A673 (cell line): Measurements from ENCODE around the gene CCDC97. TPM values are rescaled to one million over a fixed set of nuclear protein-coding genes. Genes with fewer than 3 reads are reported as not detected.
A peak's percentile ranks its signal among the peaks of the same experiment; 100 is the strongest.

Source experiments
- BruUV-seq: library from RNA; stranded (reverse); fragments of 400-500 nt; replicated peaks from 2 replicates; lab custom pipeline; 2021; lab: Mats Ljungman, UMichigan
- CTCF ChIA-PET: fragments of 300-600 bp; sonication (Branson Sonifier 250); formaldehyde crosslinking; loops from one replicate; lab custom pipeline; 2022; ENCODE audit warnings: antibody characterized with exemption; lab: Charles Lee
- POLR2A ChIA-PET: fragments of 300-600 bp; sonication (Branson Sonifier 250); formaldehyde crosslinking; loops from one replicate; lab custom pipeline; 2022; ENCODE audit warnings: antibody characterized with exemption; ENCODE audit not compliant: low non-redundant PET; lab: Charles Lee
- DNase-seq: peaks from one replicate; pipeline ENCODE4 v3.0.0-alpha.2; 2015; ENCODE audit warnings: low spot score
- H3K27ac ChIP-seq: fragments of 200-600 bp; sonication (generic); 2 replicates; pipeline ENCODE4 v1.5.1; 2016; ENCODE audit warnings: mixed run types, low read depth, mild to moderate bottlenecking, mixed read lengths, antibody characterized with exemption, low read length; ENCODE audit not compliant: poor library complexity, severe bottlenecking
- H3K27me3 ChIP-seq: fragments of 200-600 bp; sonication (generic); replicated peaks from 2 replicates; pipeline ENCODE4 v1.6.1; 2017; ENCODE audit warnings: mixed run types, low read depth, mild to moderate bottlenecking, mixed read lengths, antibody characterized with exemption, low read length; ENCODE audit not compliant: insufficient read depth, poor library complexity
- H3K36me3 ChIP-seq: fragments of 200-600 bp; sonication (generic); 2 replicates; pipeline ENCODE4 v1.6.1; 2016; ENCODE audit warnings: mixed run types, mild to moderate bottlenecking, mixed read lengths, antibody characterized with exemption, low read length; ENCODE audit not compliant: insufficient read depth, poor library complexity, severe bottlenecking
- H3K4me1 ChIP-seq: fragments of 200-600 bp; sonication (generic); 2 replicates; pipeline ENCODE4 v1.6.1; 2017; ENCODE audit warnings: mixed run types, mild to moderate bottlenecking, mixed read lengths, antibody characterized with exemption, low read length; ENCODE audit not compliant: insufficient read depth, poor library complexity, severe bottlenecking
- H3K4me3 ChIP-seq: fragments of 200-600 bp; sonication (generic); 2 replicates; pipeline ENCODE4 v1.5.1; 2016; ENCODE audit warnings: low read depth, mixed run types, mild to moderate bottlenecking, mixed read lengths, low read length; ENCODE audit not compliant: poor library complexity, severe bottlenecking
- H3K9me3 ChIP-seq: fragments of 200-600 bp; sonication (generic); 2 replicates; pipeline ENCODE4 v1.6.1; 2016; ENCODE audit warnings: mixed run types, low read depth, mild to moderate bottlenecking, mixed read lengths, antibody characterized with exemption, low read length; ENCODE audit not compliant: poor library complexity, severe bottlenecking
- EZH2 ChIP-seq: fragments of 200-600 bp; sonication (generic); IDR thresholded peaks from 2 replicates; pipeline ENCODE4 v1.6.1; 2017; ENCODE audit warnings: borderline replicate concordance, low read depth, mild to moderate bottlenecking, mixed read lengths, antibody characterized with exemption, low read length; ENCODE audit not compliant: poor library complexity, severe bottlenecking
- intact Hi-C: fragments of 100-400 bp; cut with micrococcal nuclease; formaldehyde crosslinking; loops from one replicate; pipeline ENCODE4 v1.10.0; 2022; ENCODE audit not compliant: unreplicated experiment
- total RNA-seq: library from RNA; stranded (reverse); gene quantifications from 2 replicates; pipeline ENCODE4 v1.2.3, GENCODE V29; 2021
- TF ChIP-seq, protein P1 (sequence below): fragments of 300-800, 200-600 bp; sonication (generic); conservative IDR thresholded peaks from 2 replicates; pipeline ENCODE4 v1.5.1; 2017; ENCODE audit warnings: low read depth, mild to moderate bottlenecking, antibody characterized with exemption, low read length, moderate library complexity, mixed read lengths

CCDC97 gene
- total RNA-seq, 1 experiment from 2014 or later, result 40.8 TPM

GRCh38 chr19:41355802-41356201 lies 45.8 kb downstream of the CCDC97 start:
- no TSS peak for BruUV-seq
- Histone ChIP-seq H3K36me3 (no peaks in the 10 kb centered on the region), H3K9me3 (no peaks in the 10 kb centered on the region), H3K27me3 (no peaks in the 10 kb centered on the region), H3K4me1 (peaks cover 5% of the 10 kb centered on the region), H3K27ac (peak overlapping the region; percentile 22), H3K4me3 (no peak overlapping the region)
- intact Hi-C loops, result no loop called here
- no peak for DNase-seq
- ChIA-PET CTCF (no interaction called here), POLR2A (no interaction called here)
- TF ChIP-seq, protein P1, sequence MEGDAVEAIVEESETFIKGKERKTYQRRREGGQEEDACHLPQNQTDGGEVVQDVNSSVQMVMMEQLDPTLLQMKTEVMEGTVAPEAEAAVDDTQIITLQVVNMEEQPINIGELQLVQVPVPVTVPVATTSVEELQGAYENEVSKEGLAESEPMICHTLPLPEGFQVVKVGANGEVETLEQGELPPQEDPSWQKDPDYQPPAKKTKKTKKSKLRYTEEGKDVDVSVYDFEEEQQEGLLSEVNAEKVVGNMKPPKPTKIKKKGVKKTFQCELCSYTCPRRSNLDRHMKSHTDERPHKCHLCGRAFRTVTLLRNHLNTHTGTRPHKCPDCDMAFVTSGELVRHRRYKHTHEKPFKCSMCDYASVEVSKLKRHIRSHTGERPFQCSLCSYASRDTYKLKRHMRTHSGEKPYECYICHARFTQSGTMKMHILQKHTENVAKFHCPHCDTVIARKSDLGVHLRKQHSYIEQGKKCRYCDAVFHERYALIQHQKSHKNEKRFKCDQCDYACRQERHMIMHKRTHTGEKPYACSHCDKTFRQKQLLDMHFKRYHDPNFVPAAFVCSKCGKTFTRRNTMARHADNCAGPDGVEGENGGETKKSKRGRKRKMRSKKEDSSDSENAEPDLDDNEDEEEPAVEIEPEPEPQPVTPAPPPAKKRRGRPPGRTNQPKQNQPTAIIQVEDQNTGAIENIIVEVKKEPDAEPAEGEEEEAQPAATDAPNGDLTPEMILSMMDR, result no peak
- TF ChIP-seq EZH2, result no peak

GRCh38 chr19:41356984-41357739 lies 47.2 kb downstream of the CCDC97 start:
- BruUV-seq, result no TSS peak
- CTCF ChIA-PET, result no interaction called here
- Histone ChIP-seq H3K9me3 (no peaks in the 10 kb centered on the region), H3K4me3 (no peak overlapping the region), H3K27ac (no peak overlapping the region), H3K27me3 (no peaks in the 10 kb centered on the region), H3K4me1 (peaks cover 4% of the 10 kb centered on the region), H3K36me3 (no peaks in the 10 kb centered on the region)
- TF ChIP-seq, protein P1, result no peak
- TF ChIP-seq EZH2, result no peak
- POLR2A ChIA-PET, result interaction anchor here (0.6 kb wide), 1 partner anchor 107 kb away, joined by 5 read pairs; no protein-coding TSS in a partner anchor
- intact Hi-C loops, result no loop called here
- DNase-seq, result no peak

DNA sequence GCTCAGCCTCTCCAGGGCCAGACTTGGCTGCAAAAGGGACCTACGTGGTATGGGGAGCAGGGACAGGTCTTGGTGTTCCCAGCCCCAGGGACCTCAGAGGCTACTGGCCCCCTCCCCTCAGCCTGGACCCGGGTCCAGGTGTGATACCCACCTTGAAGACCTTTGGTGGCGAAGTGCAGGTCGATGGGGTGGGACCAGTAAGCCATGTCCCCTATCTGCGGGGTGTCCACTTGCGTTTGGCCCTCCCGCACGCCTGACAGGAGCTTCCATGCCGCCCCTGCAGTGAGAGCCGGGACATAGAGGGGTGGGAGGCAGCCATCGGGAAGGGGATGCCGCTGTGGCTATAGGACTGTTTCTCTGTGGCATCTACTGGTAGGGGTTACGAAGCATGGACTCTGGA lies 47.8 kb downstream of the CCDC97 start:
- DNase-seq, result no peak
- Histone ChIP-seq H3K4me3 (no peak overlapping the region), H3K4me1 (peaks cover 4% of the 10 kb centered on the region), H3K9me3 (no peaks in the 10 kb centered on the region), H3K27ac (no peak overlapping the region), H3K27me3 (no peaks in the 10 kb centered on the region), H3K36me3 (no peaks in the 10 kb centered on the region)
- intact Hi-C loops, result no loop called here
- no TSS peak for BruUV-seq
- ChIA-PET POLR2A (interaction anchor here (0.6 kb wide), 1 partner anchor 107 kb away, joined by 5 read pairs; no protein-coding TSS in a partner anchor), CTCF (no interaction called here)
- TF ChIP-seq EZH2, result no peak
- TF ChIP-seq, protein P1, result no peak
